OCI-LY1 (cell line): Measurements from ENCODE around the gene CHMP3.

Experiments
- CTCF ChIP-seq: fragments of 200-600 bp; sonication (generic), shearing (Covaris generic); IDR thresholded peaks from 2 replicates; pipeline ENCODE4 v1.5.1; 2017; ENCODE audit warnings: mild to moderate bottlenecking, antibody characterized with exemption, low read length, moderate library complexity, mixed read lengths
- EZH2 ChIP-seq: fragments of 200-600 bp; sonication (generic), shearing (Covaris generic); IDR thresholded peaks from 2 replicates; pipeline ENCODE4 v1.8.0; 2017; ENCODE audit warnings: borderline replicate concordance, mixed run types, mild to moderate bottlenecking, antibody characterized with exemption, low read length, moderate library complexity, mixed read lengths

- TF ChIP-seq CTCF (no peak), EZH2 (no peak)
Observed at GRCh38 chr2:86490245-86490644, 73.0 kb downstream of the CHMP3 start.
